SK-N-SH (cell line): ENCODE results near the gene TRIM38. TPM values are rescaled to one million over a fixed set of nuclear protein-coding genes. Genes with fewer than 3 reads are reported as not detected.
A peak's percentile ranks its signal among the peaks of the same experiment; 100 is the strongest.

Experiments used
- CTCF ChIA-PET: fragments of 300-600, 350-600 bp; formaldehyde crosslinking; extraction: SDS; loops from one replicate; lab custom pipeline; 2021; lab: Yijun Ruan, JAX
- POLR2A ChIA-PET: fragments of 350-600 bp; sonication (Branson Sonifier 250); formaldehyde crosslinking; extraction: SDS; loops from one replicate; lab custom pipeline; 2020; ENCODE audit warnings: antibody characterized with exemption, inconsistent platforms; lab: Yijun Ruan, JAX
- DNase-seq: peaks from one replicate; pipeline ENCODE4 v3.0.0; 2012
- H2AFZ ChIP-seq: fragments of 200-600 bp; sonication (generic); 2 replicates; pipeline ENCODE4 v1.8.1; 2016; ENCODE audit warnings: antibody characterized with exemption, mild to moderate bottlenecking, low read depth
- H3F3A ChIP-seq: fragments of 200-600 bp; sonication (generic); replicated peaks from 2 replicates; pipeline ENCODE3; 2016; ENCODE audit warnings: antibody characterized with exemption, mild to moderate bottlenecking; ENCODE audit not compliant: insufficient read depth
- H3K27ac ChIP-seq, 2 experiments: fragments of 200-500 bp in 1 of 2; fragments of 200-600 bp in 1 of 2; sonication (Bioruptor generic) in 1 of 2; sonication (generic), shearing (Covaris generic) in 1 of 2; 2 replicates each; pipeline versions ENCODE4 v1.5.1 to v1.6.1; 2014 to 2016; ENCODE audit warnings: low read depth in 2 of 2, inconsistent platforms in 1 of 2, low read length in 1 of 2, mild to moderate bottlenecking in 1 of 2, mixed read lengths in 1 of 2
- H3K27me3 ChIP-seq: fragments of 200-600 bp; sonication (generic), shearing (Covaris generic); 2 replicates; pipeline ENCODE4 v1.6.1; 2016; ENCODE audit warnings: mixed run types; ENCODE audit not compliant: insufficient read depth
- H3K36me3 ChIP-seq, 2 experiments: fragments of 200-500 bp in 1 of 2; fragments of 200-600 bp in 1 of 2; sonication (Bioruptor generic) in 1 of 2; sonication (generic) in 1 of 2; replicated peaks in 1 of 2; 2 replicates each; pipeline versions ENCODE3 to v1.5.1; 2014 to 2016; ENCODE audit warnings: low read length in 1 of 2, mild to moderate bottlenecking in 1 of 2; ENCODE audit not compliant: insufficient read depth in 2 of 2, control insufficient read depth in 1 of 2
- H3K4me1 ChIP-seq, 2 experiments: fragments of 200-500 bp in 1 of 2; fragments of 200-600 bp in 1 of 2; sonication (Bioruptor generic) in 1 of 2; sonication (generic), shearing (Covaris generic) in 1 of 2; 2 replicates each; pipeline versions ENCODE4 v1.5.1 to v1.6.1; 2014 to 2016; ENCODE audit warnings: low read depth in 1 of 2, low read length in 1 of 2, mixed run types in 1 of 2; ENCODE audit not compliant: insufficient read depth in 2 of 2, control insufficient read depth in 1 of 2
- H3K4me2 ChIP-seq: fragments of 200-600 bp; sonication (generic), shearing (Covaris generic); 2 replicates; pipeline ENCODE4 v1.6.1; 2017; ENCODE audit warnings: mixed run types
- H3K4me3 ChIP-seq, 2 experiments: fragments of 200-500 bp in 1 of 2; fragments of 200-600 bp in 1 of 2; sonication (Bioruptor generic) in 1 of 2; sonication (generic), shearing (Covaris generic) in 1 of 2; 2 replicates each; pipeline versions ENCODE4 v1.5.1 to v1.8.1; 2014 to 2016; ENCODE audit warnings: low read depth in 2 of 2, inconsistent platforms in 1 of 2, low read length in 1 of 2, mild to moderate bottlenecking in 1 of 2, mixed read lengths in 1 of 2, moderate library complexity in 1 of 2
- H3K79me2 ChIP-seq: fragments of 200-600 bp; sonication (generic); 2 replicates; pipeline ENCODE4 v1.8.1; 2017; ENCODE audit warnings: mild to moderate bottlenecking; ENCODE audit not compliant: insufficient read depth
- H3K9ac ChIP-seq: fragments of 200-600 bp; sonication (generic); 2 replicates; pipeline ENCODE4 v1.6.1; 2017; ENCODE audit warnings: mixed run types
- H3K9me2 ChIP-seq: fragments of 200-600 bp; sonication (generic); 2 replicates; pipeline ENCODE4 v1.6.1; 2017; ENCODE audit warnings: mixed run types
- H3K9me3 ChIP-seq: fragments of 200-600 bp; sonication (generic); 2 replicates; pipeline ENCODE4 v1.6.1; 2017; ENCODE audit warnings: mixed run types, mild to moderate bottlenecking, moderate library complexity
- H4K20me1 ChIP-seq: fragments of 200-600 bp; sonication (generic); 2 replicates; pipeline ENCODE4 v1.6.1; 2017; ENCODE audit warnings: mild to moderate bottlenecking, mixed run types; ENCODE audit not compliant: insufficient read depth
- CHD2 ChIP-seq: fragments of 150-350 bp; IDR thresholded peaks from 2 replicates; pipeline ENCODE4 v1.6.1; 2018; ENCODE audit warnings: low read length; ENCODE audit not compliant: partially characterized antibody
- ELF1 ChIP-seq: IDR thresholded peaks from 2 replicates; pipeline ENCODE4 v1.4.0; 2012
- GATA2 ChIP-seq: sonication (generic); formaldehyde crosslinking; IDR thresholded peaks from 2 replicates; pipeline ENCODE4 v1.5.0; 2020; ENCODE audit warnings: mild to moderate bottlenecking, missing genetic modification reagents
- JUND ChIP-seq: IDR thresholded peaks from 2 replicates; pipeline ENCODE4 v1.4.0; 2012
- MEF2A ChIP-seq: IDR thresholded peaks from 2 replicates; pipeline ENCODE4 v1.4.0; 2012; ENCODE audit warnings: low read depth, borderline replicate concordance
- NFIC ChIP-seq: IDR thresholded peaks from 2 replicates; pipeline ENCODE4 v1.4.0; 2012; ENCODE audit warnings: borderline replicate concordance
- NRF1 ChIP-seq: IDR thresholded peaks from 2 replicates; pipeline ENCODE4 v1.6.1; 2012; ENCODE audit warnings: low read depth, mild to moderate bottlenecking, low read length
- RFX5 ChIP-seq: IDR thresholded peaks from 2 replicates; pipeline ENCODE4 v1.6.1; 2012; ENCODE audit warnings: mild to moderate bottlenecking, improper control_type of control experiment, low read length
- SIN3A ChIP-seq: IDR thresholded peaks from 2 replicates; pipeline ENCODE4 v1.6.1; 2012; ENCODE audit warnings: low read depth, mild to moderate bottlenecking, low read length, moderate library complexity, borderline replicate concordance
- TAF1 ChIP-seq: IDR thresholded peaks from 2 replicates; pipeline ENCODE4 v1.6.1; 2012; ENCODE audit warnings: low read depth, mild to moderate bottlenecking, low read length, moderate library complexity, borderline replicate concordance
- USF2 ChIP-seq: fragments of 150-350 bp; IDR thresholded peaks from 2 replicates; pipeline ENCODE4 v1.6.1; 2017; ENCODE audit warnings: antibody characterized with exemption, low read length, low read depth, borderline replicate concordance
- YY1 ChIP-seq: IDR thresholded peaks from 2 replicates; pipeline ENCODE4 v1.4.0; 2012; ENCODE audit warnings: low read depth, mild to moderate bottlenecking
- WGBS: methylation state at CpG from one replicate; pipeline ENCODE4 v1.1.6; 2017; ENCODE audit warnings: low lambda C conversion rate; 5-methylcytosine and 5-hydroxymethylcytosine counted together
- polyA plus RNA-seq, 3 experiments: library from polyadenylated mRNA; depleted of rRNA; stranded (reverse); fragments of >200 nt; gene quantifications; 2 replicates each; pipeline ENCODE4 v1.2.3, GENCODE V29; 2012
- TF ChIP-seq, protein P1 (sequence below): fragments of 200-600 bp; sonication (generic); IDR thresholded peaks from 2 replicates; pipeline ENCODE4 v1.6.1; 2017; ENCODE audit warnings: antibody characterized with exemption, mild to moderate bottlenecking, moderate library complexity

Gene TRIM38
- polyA plus RNA-seq, 1 of the 3 experiments (the other 2 are of a cell fraction): 0.62 TPM

DNA sequence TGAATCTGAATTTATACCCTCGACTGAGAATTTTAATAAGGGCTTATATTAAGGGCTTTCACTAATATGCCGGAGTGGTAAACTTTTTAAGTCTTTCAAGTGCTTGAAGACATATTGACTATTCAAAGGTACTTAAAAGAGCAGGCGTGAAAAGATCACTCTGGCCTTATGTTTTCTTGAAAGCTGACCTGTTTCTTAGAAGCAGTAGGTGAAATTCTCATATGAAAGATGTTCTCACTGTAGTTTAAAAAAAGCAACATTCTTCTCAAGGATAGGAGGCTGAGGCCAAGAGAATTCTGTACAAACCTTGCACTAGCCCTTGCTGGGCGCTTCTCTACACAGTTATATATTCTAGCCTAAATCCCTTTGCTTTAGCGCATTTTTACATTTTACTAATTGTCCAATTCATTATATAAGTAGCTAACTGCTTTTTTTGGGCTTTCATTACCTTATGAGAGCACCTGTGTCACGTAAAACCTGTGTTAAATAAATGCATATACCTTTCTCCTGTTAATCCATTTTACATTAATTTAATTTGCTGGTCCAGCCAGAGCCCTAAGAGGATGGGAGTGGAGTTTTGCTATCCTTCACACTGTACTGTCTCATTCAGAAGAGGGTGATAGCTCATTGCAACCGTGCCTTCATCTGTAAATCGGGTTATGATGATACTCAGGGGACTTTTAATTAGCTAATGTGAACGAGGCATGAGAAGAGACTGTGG, 65.0 kb downstream of the TRIM38 start:
- no peaks in the 10 kb centered on the region for H4K20me1 ChIP-seq
- no peaks in the 10 kb centered on the region for H3K27me3 ChIP-seq
- no peaks in the 10 kb centered on the region for H3K9me2 ChIP-seq
- no peaks in the 10 kb centered on the region for H3K9me3 ChIP-seq
- no peak for TF ChIP-seq TAF1
- no peak for TF ChIP-seq MEF2A
- no peak for TF ChIP-seq ELF1
- TF ChIP-seq YY1: no peak
- TF ChIP-seq, all 33 proteins: peak for 0
- no peaks in the 10 kb centered on the region for H3K36me3 ChIP-seq
- CTCF ChIA-PET: interaction anchor here (1.9 kb wide), 1 partner anchor 16 kb away, joined by 9 read pairs; a partner anchor contains a TSS
- peak overlapping the region; percentile 84 for H2AFZ ChIP-seq
- peak overlapping the region; percentile 70 to 89 for H3K4me3 ChIP-seq
- H3K4me2 ChIP-seq: peak overlapping the region; percentile 82
- peaks cover 15 to 28% of the 10 kb centered on the region in 2 experiments; a peak in 3 of 4 replicates for H3K4me1 ChIP-seq
- POLR2A ChIA-PET: interaction anchor here (0.7 to 4.8 kb wide), 14 partner anchors 17 to 1865 kb away, joined by 3 to 101 read pairs (median 15); a partner anchor contains a TSS
- DNase-seq: no peak
- no peaks in the 10 kb centered on the region for H3K79me2 ChIP-seq
- H3F3A ChIP-seq: peaks cover 57% of the 10 kb centered on the region
- peak overlapping the region; percentile 73; the same call in 1 of the 2 replicates for H3K9ac ChIP-seq
- peak overlapping the region; percentile 92 to 99 for H3K27ac ChIP-seq
- WGBS: 40% methylated on average over 9 of the region's 9 CpGs

GRCh38 chr6:26028212-26028745, 65.7 kb downstream of the TRIM38 start:
- peaks cover 59% of the 10 kb centered on the region for H3F3A ChIP-seq
- H3K36me3 ChIP-seq: no peaks in the 10 kb centered on the region
- no peak overlapping the region for H3K4me3 ChIP-seq
- no peaks in the 10 kb centered on the region for H3K9me3 ChIP-seq
- no peaks in the 10 kb centered on the region for H3K9me2 ChIP-seq
- H3K4me1 ChIP-seq: peaks cover 15 to 26% of the 10 kb centered on the region in 2 experiments; a peak in 3 of 4 replicates
- peak overlapping the region; percentile 73; the same call in 1 of the 2 replicates for H3K9ac ChIP-seq
- H4K20me1 ChIP-seq: no peaks in the 10 kb centered on the region
- no peak for TF ChIP-seq TAF1
- no peaks in the 10 kb centered on the region for H3K27me3 ChIP-seq
- H3K4me2 ChIP-seq: 0 out of 2 replicates have a peak overlapping the region, but pooled peaks have one; percentile 82
- H2AFZ ChIP-seq: peak overlapping the region; percentile 77
- POLR2A ChIA-PET: interaction anchor here (0.7 to 7.1 kb wide), 9 partner anchors 7 to 1844 kb away, joined by 3 to 166 read pairs (median 28); a partner anchor contains a TSS
- DNase-seq: no peak
- H3K79me2 ChIP-seq: no peaks in the 10 kb centered on the region
- 81% methylated on average over 6 of the region's 6 CpGs for WGBS
- CTCF ChIA-PET: interaction anchor here (1.9 kb wide), 1 partner anchor 15 kb away, joined by 9 read pairs; a partner anchor contains a TSS
- H3K27ac ChIP-seq: peak overlapping the region; percentile 92 to 99

GRCh38 chr6:26028746-26029569, 66.4 kb downstream of the TRIM38 start:
- H2AFZ ChIP-seq: peak overlapping the region; percentile 77
- peaks cover 15 to 23% of the 10 kb centered on the region in 2 experiments; a peak in 3 of 4 replicates for H3K4me1 ChIP-seq
- no peaks in the 10 kb centered on the region for H3K9me2 ChIP-seq
- H3K9me3 ChIP-seq: no peaks in the 10 kb centered on the region
- H3K27ac ChIP-seq: peak overlapping the region; percentile 92 to 99
- no peaks in the 10 kb centered on the region for H3K79me2 ChIP-seq
- H3K27me3 ChIP-seq: no peaks in the 10 kb centered on the region
- peaks cover 63% of the 10 kb centered on the region for H3F3A ChIP-seq
- peak overlapping the region; percentile 73; the same call in 1 of the 2 replicates for H3K9ac ChIP-seq
- 50% methylated on average over 10 of the region's 10 CpGs for WGBS
- POLR2A ChIA-PET: interaction anchor here (1.6 to 7.1 kb wide), 5 partner anchors 8 to 1843 kb away, joined by 8 to 166 read pairs (median 33); a partner anchor contains a TSS
- no peak for DNase-seq
- H3K36me3 ChIP-seq: no peaks in the 10 kb centered on the region
- no peak overlapping the region for H3K4me3 ChIP-seq
- CTCF ChIA-PET: interaction anchor here (3.5 kb wide), 1 partner anchor 14 kb away, joined by 18 read pairs; a partner anchor contains a TSS
- peak overlapping the region; percentile 9; the same call in 1 of the 2 replicates for H3K4me2 ChIP-seq
- no peaks in the 10 kb centered on the region for H4K20me1 ChIP-seq
- TF ChIP-seq, protein P1, sequence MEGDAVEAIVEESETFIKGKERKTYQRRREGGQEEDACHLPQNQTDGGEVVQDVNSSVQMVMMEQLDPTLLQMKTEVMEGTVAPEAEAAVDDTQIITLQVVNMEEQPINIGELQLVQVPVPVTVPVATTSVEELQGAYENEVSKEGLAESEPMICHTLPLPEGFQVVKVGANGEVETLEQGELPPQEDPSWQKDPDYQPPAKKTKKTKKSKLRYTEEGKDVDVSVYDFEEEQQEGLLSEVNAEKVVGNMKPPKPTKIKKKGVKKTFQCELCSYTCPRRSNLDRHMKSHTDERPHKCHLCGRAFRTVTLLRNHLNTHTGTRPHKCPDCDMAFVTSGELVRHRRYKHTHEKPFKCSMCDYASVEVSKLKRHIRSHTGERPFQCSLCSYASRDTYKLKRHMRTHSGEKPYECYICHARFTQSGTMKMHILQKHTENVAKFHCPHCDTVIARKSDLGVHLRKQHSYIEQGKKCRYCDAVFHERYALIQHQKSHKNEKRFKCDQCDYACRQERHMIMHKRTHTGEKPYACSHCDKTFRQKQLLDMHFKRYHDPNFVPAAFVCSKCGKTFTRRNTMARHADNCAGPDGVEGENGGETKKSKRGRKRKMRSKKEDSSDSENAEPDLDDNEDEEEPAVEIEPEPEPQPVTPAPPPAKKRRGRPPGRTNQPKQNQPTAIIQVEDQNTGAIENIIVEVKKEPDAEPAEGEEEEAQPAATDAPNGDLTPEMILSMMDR: no peak
- TF ChIP-seq USF2 (no peak), RFX5 (no peak), GATA2 (CRISPR knock-in tag) (no peak), JUND (no peak), NRF1 (no peak), CHD2 (no peak), ELF1 (no peak), SIN3A (no peak), NFIC (no peak)
